Activated T-cell treated with anti-CD3 and anti-CD28 coated beads for 1 hour (primary cell): ENCODE results near the gene ETV6.

Experiments used
- DNase-seq: peaks from one replicate; pipeline ENCODE4 v3.0.0-alpha.2; 2020; ENCODE audit warnings: low read depth

Gene ETV6

DNA sequence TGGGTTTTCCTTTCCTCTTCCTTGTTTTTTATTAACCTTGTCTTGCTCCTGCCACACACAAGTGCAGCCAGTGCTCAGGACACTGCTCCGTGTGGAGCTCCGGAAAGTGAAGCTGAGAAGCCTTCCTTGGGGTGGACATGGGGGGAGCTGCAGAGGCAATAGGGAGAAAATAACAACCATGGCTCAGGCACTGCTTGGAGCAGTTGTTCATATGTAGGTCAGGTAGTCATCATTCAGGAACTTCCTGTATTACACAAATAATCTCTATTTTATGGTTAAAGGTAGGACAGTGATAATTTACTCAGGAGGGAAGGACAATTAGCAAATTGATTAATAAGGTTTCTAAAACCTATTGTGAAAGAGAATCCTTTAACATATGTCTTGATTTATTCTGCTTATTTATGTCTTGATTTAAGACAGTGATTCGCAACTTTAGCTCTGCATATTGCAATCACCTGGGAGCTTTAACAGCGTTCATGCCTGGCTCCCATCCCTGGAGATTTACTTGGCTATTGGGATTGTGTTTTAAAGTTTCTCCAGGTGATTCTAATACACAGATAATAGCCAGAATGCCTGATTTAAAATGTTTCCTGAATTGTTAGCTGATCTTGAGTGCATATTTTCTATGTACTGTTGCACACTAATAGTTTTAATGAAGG is 92.1 kb downstream of the ETV6 start:
- DNase-seq = no peak

DNA sequence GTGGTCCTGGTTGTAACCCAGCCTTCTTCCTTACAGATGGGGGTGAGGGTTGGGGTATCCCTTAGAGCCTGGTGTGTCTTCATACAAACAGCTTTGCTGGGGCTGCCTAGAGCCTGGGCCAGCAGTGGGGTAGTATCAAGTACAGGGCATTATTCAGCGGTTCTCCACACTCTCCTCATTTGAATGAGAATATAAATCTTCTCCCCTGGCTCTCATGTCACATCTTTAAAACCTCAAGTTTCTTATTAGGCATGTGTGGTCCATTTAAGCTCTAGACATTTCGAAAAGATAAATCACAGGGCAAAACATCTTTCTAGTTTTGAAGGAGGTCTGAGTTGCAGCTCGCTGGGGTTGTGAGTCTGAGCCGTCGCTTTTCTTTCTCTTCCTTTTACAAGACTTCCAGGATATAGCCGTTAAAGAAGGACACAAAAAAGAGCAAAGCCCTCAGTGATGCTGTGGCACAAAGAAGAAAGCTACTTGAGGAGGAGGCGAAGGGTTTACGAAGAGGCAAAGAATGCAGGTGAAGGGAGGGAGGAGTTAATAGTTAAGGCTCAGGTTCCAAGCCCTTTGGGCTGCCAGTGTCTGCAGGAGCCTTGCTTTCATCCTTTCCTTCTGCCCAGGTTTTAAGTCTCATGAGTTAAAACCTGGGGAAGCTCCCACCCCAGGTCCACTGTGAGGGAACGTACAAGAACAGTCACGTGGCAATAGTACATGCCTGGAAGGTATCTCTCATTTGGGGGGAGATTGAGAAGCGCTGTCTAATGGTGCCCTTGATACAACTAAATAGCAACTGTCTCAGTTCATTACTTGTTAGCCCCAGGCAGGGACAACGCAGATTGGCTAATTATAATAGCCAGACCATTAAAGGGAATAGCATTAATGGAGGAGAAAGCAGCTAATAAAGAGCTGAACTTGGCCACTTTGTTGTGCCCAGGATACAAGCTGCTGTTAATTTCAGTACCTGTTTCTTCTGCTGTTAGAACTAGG is 94.2 kb downstream of the ETV6 start:
- no peak for DNase-seq

DNA sequence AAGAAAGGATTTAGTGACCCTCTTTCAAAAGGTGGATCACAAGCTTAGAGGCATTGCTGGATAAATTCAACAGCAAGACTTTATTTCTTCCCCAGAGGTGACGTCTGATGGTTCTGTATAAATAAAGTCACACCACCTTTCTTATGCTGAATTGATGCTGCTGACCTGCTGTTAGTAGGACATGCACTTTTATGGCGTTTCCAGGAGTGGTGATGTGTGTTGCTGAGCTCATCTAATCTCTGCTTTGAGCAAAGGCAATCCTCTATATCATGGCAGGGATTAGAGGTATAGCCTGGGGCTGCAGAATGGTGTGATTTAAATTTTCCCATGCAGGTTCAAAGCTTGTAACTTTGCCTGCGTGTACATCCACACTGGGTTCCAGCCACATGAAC is 94.9 kb downstream of the ETV6 start:
- no peak for DNase-seq

DNA sequence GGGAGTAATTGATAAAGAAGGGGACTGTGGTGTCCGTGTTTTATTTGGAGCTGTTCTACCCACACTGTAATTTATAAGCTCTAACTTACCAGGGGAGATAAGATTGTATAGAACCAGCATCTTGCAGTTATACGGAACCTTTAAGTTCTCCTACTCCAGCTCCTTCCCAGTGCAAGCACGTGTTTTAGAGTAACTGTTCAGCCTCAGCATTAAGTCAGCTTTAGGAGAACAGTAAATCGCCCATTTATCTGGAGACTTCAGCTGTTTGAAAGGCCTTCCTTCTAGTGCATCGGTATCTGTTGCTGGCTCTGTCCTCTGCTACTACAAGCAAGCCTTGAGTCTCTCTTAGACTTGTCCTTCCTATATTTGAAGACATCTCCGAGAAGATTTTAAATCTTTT is 95.6 kb downstream of the ETV6 start:
- no peak for DNase-seq

DNA sequence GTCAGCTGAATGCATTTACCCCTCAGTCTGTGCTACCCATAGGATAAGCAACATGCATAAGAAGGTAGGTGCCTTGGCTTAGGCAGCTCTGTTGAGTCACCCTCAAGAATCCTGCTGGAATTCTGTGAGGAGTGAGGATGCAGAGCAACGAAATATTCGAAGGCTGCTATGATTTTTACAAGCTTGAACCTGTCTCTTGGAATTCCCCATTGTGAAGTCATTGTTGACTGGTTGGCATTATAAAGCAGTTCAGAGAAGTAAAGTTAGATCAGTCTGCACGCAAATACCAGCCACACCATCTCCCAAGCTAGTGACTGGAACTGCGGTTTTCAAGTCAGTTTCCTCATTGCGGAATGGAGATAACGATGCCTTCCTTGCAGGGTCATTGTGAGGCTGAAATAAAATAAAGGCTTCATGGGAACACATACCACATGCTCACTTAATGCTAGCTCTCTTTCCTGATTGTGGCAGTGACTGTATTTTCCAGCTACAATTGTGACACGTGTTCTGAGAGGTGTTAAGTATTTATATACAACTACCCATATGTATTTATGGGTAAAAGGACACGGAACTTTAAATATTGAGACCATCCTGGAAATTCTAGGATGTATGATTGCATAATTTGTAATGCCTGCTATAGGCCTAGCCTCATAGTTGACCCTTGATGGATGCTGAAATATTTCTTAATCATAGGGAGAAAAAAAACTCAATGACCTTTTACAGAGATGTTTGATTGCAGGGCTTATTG is 96.7 kb downstream of the ETV6 start:
- DNase-seq = no peak

DNA sequence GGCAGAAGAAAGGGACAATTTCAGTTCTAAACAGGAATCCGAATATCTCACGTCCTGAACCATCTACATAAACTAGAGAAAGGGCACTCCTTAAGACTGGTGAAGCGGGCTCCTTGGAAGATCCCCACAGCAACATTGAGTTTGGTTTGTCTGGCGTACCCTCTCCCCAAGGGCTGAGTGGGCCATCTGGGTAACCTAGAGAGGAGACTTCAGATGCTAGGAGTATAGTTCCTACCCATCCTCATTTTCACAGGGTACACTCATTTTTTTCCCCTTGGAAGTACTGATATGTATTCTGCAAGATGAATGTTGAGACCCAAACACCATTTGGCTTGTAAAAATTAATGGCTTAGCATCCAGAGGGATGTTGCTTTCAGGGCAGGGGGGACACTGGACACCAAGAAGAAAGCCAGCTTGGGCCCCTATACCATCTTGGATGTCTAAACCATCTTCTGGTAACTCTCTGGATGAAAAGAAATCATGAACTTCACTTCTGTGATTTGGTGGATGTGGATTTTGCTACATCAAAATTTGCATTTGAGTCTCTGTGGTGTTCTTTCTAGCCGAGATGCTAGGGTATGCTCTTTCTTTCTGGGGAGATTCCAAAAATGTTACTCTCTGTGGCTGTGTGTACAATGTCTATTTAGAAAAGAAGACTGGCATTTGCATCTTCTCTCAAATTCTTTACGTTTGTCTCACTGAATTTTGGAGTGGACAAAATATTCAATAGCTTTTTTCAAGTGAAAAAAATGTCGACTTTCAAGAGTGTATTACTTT is 97.7 kb downstream of the ETV6 start:
- no peak for DNase-seq

DNA sequence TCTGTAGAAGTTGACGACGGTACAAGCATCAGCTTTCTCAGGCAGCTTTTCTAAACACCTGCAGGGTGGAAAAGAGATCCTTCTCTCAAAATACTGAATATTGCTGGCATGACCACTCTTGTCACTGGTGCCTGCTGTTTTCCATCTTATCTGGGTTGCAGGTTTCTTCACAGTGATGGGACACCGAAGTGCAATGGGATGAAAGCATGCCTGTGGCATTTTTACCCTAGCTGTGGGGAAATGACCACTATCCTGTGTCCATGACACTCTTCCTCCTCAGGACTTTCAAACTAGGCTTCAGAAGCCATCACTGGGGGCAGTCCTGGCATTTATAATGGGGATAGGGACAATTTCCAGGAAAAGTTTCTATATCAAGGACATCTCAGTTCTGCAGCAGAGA is 98.5 kb downstream of the ETV6 start:
- no peak for DNase-seq

DNA sequence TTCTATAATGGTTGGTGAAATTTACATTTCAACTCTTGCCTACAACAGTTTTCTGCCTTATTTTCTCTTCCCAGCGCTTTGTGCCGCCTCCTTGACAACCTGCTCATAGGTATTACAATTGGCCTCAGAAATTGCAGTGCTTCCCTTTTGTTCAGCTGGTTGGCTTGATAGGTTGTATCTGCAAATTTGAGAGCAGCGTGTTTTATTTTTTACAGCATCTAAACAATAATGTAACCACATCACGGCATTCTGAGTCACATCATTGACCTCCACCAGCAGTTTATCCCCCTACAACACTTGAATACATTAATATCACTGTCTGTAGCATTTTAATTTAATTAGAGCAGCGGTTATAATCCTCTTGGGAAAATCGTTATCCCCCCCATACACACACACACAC is 99.4 kb downstream of the ETV6 start:
- DNase-seq = no peak

DNA sequence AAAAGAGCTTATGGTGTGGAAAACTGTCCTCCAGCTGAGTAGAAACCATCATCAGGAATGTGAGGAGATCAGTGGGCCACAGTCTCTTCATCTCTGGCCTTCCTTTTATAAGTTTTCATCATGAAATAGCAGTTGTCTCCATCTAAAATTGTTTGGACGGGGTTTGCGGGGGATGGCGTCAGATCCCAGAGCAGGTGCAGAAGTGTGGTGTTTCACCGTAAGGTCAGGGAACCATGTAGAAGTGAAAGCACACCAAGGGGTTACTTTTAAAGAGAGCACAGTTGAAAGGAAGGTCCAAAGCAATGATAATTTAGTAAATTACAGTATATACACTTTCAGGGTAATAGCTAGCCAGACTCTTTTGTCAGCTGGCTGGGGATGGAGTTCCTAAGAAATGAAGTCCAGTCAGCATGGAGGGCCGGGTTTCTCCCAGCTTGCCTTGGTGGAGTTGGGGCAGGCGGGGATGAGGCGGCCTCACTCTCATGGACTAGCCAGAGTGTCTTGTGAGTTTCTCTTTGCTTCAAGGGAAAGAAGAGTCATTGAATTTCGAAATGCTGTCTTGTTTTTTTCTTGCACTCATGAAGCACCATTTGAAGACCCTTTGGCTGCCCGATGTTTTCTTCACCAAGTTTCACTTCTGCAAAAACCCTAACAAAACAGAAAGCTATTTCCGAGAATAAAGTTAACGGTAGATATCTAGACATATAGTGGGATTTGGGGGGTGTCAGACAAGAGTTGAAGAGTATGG is 100.6 kb downstream of the ETV6 start:
- no peak for DNase-seq

DNA sequence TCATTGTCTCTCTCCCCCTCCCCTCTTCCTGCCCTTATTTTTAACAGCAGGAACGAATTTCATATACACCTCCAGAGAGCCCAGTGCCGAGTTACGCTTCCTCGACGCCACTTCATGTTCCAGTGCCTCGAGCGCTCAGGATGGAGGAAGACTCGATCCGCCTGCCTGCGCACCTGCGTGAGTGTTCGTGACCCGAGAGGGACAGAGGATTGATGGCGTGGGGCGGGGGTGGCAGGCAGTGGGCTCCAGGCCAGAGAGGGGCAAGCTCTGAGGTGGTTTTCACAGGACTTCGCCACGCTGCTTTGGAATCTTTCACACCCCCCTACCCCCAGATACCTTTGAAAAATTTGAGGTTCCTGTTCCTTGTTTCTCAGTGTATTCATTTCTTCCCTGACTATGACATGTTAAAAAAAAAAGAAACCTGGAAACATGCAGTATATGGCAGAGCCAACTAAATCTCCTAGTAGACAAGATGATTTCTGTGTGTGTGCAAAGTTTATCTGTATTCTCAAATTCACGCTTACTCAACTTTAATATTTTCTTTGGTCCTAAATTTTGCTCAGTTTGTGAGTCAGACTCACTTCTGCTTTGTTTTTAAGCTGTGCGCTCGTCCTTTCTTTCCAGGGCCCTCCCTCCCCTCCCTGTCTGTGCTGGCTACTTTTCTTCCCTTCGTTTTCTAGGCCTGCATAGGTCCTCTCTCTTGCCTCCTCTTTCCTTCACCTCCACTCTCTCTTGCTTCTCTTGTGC is 103.1 kb downstream of the ETV6 start:
- DNase-seq = no peak

DNA sequence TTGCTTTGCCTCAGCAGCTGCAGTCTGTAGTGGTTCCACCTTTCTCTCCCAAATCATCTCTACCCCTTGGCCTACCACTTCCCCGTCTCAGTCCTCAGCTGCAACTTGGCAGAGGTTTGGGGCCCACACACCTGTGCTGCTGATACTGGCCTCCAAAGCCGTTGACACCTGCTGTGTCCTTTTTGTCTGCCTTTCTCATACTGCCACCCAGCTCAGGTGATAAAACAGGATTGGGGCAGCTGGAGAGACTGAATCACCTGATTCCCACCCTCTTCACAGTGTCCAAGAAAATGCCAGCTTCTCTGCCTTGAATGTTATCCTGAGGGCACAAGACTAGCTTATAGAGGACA is 103.7 kb downstream of the ETV6 start:
- no peak for DNase-seq

DNA sequence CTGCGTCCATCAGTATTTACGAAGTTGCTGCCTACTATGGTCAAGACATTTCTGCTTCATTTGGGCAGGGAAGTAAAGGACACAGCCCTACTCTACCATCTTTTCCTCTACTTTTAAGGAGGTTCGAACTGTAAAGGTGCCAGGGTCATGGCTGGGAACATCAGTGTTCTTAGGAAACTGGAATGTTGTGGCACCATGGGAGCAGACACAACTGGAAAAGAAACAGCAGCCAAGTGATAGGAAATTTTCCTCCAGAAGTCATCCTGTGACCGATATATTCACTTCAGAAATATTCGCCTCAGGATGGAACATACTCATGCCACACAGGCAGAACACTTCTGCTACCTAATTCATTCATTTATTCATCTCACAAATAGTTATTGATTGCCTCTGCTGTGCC is 104.4 kb downstream of the ETV6 start:
- no peak for DNase-seq

DNA sequence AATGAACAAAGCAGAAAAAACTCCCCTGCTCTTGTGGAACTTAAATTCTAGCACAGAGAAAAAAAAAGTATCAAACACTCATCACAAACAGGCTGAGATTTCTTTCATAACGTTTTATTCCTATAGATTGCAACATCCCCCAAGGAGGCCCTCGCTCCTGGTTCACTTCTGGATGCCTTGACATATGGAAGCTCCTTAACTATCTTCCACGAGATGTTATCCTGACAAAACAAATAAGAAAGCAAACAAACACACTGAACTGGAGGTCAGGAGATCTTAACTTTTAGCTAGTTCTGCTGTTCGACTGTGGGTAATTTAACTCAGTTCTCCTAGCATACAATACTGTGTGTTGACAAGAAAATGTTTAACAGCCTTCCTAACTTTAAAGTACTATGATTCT is 104.8 kb downstream of the ETV6 start:
- DNase-seq = no peak

DNA sequence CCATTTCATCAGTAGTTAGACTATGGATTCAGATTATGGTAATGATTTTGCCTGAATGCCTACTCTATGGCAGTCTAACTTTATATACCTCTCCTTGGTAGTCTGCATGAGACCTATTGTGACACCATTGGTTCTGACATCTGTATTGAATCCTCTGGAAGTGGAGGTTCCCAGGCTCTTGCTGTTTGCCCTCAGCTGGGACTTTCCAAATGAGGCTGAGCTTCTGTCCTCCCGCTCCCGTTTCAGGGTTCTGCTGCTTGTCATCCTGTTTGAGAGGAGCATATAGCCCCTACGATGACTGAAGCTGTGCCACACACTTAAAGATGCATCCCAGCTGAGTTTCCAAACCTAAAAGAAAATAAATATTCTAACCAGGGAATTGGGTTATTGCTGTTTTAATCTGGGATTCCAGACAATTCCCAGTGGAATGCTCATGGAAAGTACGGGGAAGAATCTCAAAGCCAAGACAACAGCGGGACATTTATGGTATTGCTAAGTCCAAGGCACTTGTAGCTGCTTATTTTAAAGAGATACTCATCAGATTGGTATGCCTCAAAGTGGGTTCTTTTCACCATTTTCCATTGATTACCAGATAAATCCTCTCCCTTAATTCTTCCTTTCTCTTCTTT is 105.9 kb downstream of the ETV6 start:
- no peak for DNase-seq

DNA sequence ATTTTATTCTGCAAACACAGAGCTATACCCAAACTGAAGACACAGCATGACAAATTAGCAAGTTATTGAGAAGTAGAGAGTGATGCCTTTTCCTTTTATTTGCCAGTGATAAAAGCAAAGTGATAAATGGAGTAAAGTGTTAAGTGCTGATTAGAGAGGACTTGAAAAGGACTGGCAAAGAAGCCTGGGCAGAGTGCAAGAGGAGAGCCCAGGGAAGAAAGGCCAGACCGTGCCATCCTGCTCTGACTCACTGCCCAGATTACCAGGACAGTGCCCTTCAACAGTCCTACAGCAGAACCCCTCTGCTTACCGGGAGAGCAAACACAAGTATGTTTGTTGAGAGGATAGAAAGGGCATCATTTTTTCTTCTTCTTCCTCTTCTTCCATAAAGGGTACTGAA is 106.5 kb downstream of the ETV6 start:
- DNase-seq = no peak

DNA sequence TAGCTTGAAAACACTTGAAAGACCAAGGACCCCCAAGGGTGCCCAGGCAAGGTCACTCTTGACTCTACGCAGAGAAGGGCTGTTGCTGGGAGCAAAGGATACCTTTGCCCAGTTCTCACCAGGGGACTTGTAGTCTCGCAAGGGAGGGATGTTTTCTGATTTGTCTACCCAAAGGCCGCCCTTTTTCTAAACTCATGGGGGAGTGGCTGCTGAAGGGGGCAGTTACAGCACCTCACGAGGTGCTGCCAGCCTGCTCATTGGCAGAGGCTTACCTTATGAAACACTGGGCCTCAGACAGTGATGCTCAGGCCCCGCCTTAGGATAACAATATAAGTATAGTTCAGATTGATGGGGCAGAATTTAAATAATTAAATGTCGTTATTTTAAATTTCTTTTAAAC is 107.0 kb downstream of the ETV6 start:
- no peak for DNase-seq

DNA sequence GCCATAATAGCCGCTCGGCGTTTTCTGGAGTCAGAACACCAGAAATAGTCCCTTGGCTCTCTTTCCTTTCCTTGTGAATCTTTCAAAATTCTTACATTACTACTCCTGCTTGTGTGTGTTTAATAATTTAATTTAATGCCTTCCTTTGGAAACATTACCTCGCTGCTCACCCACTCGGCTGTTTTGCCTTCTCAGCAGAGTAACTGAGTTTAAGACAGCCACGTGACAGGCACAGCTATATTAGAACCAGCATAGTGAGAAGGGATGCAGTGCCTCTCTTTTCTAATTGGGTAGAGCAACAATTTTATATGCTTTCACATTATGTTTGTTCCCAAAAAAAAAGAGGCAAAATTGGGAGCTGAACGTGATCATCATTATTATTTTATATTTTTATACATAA is 107.6 kb downstream of the ETV6 start:
- DNase-seq = no peak

DNA sequence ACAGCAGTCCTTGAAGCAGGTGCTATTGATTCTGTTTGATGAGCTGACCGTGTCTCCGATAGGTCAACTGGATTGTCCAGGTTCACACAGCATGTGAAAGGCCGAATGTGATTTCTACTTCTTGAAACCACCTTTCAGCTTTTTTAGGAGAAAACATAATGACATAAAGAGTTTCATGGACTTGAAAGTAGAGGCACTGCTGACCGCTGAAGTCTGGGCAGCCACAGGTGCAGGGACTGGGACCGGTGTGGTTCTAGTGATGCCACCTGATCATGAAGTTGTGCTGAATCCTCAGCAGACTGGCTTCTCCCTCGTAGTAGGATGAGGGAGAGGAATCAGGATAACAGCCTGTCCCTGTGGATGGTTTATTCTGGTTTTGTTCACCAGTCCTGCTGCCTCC is 108.1 kb downstream of the ETV6 start:
- DNase-seq = no peak

DNA sequence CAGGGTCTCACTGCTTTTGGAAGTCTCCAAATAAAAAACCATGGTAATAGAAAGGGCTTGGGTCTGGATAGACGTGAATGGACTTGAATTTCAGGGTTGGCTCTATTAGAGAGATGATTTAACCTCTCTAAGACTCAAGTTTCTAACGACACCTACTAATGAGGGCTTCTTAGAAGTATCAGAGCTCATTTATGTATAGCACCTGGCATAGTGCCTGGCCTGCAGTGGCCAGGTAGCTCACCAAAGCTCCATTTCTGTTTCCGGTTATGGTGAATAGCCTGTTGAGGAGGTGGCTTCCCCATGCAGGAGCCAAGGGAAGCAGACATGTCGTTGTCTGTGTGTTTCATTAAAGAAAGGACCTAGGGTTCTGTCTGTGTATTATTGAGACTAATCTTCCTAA is 108.6 kb downstream of the ETV6 start:
- no peak for DNase-seq
